SKM-1 treated with dmso at 0.1 percent for 144 hours (cell line): ENCODE data around the gene NDRG3.

Source experiments
- DNase-seq: peaks from one replicate; lab custom pipeline; 2025; ENCODE audit not compliant: unreplicated experiment; lab: John Stamatoyannopoulos, UW

The NDRG3 gene

DNA sequence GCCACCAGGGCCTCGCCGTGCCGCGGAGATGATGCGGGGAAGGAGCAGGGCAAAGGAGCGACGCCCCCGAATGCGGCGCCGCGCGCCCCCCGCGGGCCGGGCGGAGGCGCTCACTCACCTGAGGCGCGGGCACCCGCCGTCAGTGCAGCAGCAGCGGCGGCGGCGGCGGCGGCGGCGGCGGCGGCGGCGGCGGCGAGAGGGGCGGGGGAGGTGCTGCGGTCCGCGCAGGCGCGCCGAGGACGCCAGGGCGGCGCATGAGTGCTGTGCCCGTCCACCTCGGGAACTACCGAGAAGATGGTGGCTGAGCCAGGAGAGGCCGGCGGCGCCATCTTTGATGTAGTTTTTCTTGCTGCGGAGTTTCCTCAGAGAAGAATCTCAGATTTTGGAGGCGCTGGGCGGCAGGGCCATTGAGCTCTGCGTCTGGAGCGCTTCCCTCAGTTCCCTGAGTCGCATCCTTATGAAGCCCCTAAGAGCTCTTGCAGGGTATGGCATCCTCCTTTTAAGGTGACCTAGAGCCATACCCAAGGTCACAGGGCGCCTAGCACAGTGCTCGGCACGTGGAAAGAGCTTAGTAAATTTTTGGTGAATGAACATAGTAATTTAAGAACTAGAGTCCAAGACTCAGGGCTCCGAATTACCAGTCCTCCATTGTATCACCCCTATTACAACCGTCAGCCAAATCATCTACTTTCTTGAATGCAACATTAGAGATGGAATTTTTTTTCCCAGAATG lies at the start of gene NDRG3:
Gene NDRG3, minus strand, starts transcription at position 164 of the 733 bp plus-strand sequence. CDS start 24,355 bp downstream, outside the sequence.
- peak; percentile 91 for DNase-seq

DNA sequence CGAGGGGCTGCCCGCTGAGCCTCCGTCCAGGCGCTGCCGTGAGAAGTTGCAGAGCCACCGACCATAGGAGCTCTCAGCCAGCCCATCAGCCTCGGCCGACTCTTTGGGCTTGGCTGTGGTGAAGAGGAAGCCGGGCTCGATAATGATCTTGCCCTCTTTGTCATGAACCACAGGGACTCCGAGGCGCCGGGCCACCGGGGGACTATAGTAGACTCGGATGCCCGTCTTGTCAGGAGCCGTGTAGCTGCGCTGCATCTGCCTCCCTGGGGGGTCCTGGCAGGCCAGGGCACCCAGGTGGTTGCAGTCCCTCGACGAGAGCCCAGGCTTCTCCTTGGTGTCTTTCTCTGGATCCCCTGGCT lies 48.2 kb upstream of the NDRG3 start:
- DNase-seq: no peak

DNA sequence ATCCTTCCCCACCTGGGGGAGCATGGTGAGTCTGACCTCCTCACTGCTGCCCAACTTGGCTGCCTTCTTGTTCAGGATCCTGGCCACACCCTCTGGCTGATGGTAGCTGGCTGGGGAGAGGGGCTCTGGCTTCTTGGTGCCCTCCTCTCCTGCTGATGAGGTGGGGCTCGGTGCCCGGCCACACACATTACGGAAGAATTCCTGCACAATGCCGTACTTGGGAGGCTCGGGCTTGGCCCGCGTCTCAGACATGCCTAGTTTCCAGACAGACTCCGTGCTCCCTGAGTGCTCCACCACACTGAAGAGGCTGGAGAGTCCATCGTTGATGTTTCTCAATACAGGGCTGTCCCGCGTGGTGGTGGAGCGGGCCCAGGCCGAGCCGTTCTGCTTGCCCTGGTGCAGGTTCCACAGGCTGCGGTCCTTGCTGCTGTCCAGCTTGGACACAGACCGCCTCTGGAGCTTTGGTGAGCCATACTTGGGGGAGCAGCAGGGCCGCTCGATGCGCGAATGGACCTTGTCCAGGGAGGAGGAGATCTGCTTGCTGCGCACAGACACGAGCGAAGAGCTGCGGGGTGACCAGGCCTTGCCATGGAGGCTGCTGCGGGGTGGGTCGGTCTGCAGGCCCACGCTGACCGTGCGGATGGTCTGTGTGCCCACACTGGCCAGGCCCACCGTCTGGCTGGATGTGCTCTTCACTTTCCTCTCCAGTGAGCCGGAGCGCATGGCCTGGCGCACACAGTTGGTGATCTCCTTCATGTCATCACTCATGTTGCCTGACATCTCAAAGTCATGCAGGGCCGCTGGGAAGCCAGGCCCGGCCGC lies 47.6 kb upstream of the NDRG3 start:
- DNase-seq: no peak

DNA sequence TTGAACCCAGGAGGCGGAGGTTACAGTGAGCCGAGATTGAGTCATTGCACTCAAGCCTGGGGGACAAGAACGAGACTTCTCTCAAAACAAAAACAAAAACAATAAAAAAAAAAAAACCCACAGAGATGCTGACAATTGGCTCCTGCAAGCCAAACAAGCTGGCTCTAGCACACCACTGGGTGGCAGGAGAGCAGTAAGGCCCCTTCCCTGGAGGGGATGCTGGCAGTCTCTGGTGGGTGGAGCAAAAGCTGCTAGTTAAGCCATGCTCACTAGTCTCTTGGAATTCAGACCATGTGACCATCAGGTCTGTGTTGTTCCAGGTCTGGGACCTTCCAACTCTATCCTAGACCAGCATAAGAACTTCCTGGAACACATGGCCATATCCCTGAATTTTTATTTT lies 46.5 kb upstream of the NDRG3 start:
- DNase-seq: no peak

DNA sequence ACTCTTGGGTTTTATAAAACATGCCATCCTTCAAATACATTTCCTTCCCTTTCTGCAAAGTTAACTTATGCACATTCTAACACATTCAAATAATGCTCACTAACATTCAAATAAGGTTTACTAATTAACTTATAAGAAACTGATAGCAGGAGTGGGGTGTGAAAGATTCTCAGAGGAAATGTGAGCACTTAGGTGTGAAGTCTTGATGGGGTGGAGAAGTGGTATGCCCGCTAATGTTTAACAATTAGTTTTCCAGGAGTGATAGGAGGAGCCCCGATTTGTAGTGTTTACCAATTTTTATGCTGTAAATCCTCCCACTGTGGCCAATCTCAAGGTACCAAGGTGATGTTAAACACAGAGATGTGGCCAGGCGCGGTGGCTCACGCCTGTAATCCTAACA lies 46.0 kb upstream of the NDRG3 start:
- DNase-seq: no peak

DNA sequence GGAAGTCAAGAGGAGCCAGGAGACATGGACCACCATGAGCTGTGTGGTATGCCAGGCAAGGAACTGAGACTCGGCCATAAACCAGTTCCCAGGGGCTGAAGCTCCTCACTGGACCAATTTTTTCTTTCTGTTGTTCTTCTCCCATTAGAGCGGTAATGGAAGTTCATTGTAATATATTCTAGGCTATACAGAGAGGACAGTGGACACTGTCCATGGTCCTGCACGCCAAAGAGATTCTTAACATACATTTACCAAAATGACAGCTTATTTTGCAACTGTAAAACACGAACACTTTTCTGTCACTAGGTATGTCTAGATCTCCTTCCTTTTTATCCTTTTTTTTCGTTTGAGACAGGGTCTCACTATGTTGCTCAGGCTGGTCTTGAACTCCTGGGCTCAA lies 40.8 kb upstream of the NDRG3 start:
- DNase-seq: no peak

DNA sequence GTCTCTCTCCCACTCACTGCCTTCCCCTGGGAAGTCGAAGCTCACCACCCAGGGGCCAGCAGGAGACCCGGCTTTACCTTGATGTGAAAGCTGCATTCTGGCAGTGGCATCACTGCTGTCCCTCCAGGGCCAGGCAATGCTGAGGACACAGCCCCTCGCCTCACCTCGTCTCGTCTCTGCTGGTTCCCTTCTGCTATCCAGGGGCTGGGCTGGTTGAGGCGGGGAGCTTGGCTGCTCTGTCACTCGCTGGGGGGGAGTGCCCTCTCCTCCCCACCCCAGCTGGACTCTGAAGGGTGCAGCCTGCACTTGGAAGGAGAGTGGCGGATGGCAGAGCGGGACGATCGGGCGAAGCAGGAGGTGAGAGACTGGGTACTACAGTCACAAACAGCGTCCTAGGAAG lies 40.4 kb upstream of the NDRG3 start:
- no peak for DNase-seq

DNA sequence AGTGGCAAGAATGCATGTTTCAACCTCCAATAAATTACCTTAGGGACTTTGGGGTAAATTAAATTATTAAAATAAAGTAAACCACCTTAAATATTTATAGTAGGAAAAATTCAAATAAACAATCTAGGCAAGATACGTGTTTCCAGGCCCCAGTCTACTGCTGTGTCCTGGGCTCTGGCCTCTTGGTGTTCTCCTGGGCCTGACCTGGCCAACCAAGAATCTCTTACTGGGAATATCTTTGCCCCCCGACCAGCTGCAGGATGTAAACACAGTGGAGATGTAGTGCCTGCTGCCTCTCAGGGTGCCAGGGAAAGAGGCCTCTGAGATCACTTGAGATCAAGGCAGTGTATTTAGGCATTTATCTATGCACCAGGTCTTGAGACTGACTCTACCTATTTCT lies 39.4 kb upstream of the NDRG3 start:
- DNase-seq: no peak

DNA sequence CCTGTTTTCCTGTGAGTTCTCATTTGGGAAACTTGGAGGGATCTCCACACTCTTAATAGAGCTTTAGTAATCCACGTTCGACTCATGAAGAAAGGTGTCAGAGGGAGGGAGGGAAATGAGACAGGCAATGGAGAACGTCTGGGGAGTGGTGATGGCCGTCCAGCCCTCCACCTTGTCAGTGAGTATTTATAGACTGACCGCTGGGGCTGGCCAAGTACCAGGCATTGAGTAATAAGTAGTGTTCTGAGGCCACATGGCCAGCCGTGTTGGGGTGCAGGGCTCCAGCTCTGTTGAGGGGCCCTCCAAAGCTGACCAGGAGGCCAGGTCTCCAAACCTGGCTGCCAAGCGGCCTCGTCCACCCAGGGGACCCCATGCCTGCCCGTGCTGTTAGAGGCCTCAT lies 39.0 kb upstream of the NDRG3 start:
- DNase-seq: no peak

DNA sequence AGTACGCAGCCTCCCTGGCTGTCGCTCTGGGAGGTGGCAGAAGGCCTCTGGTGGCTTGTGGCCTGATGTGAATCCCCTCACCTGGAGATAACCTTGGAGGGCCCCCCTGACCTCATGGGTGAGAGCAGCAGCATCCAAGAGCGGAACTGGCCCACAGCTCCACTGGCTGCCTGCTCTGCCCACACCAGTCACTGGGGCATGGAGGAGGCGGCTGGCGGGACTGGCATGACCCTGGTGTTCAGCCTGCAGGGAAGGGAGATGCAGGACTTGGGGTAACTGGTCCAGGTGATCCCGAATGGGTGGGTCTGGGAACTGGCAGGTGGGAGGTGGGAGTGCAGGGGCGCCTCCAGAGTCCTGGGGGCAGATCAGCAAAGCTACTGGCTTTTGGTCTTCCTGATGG lies 38.2 kb upstream of the NDRG3 start:
- DNase-seq: no peak

DNA sequence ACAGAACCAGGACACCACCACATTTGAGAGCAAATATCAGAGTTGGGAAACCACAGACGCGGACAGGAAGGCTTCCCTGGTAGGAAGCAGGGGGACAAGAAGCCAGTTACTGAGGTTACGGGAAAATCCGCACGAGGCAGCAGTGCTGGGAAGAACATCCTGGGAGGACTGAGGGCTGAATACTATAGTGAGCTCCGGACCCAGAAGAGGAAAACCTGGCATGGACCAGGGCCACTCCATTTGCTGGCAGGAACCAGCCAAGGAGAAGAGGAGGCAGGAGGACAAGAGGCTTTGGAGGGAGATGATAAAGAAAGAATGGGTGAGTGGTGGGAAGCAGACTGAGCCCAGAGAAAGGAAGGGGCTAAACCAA lies 33.8 kb upstream of the NDRG3 start:
- DNase-seq: no peak

DNA sequence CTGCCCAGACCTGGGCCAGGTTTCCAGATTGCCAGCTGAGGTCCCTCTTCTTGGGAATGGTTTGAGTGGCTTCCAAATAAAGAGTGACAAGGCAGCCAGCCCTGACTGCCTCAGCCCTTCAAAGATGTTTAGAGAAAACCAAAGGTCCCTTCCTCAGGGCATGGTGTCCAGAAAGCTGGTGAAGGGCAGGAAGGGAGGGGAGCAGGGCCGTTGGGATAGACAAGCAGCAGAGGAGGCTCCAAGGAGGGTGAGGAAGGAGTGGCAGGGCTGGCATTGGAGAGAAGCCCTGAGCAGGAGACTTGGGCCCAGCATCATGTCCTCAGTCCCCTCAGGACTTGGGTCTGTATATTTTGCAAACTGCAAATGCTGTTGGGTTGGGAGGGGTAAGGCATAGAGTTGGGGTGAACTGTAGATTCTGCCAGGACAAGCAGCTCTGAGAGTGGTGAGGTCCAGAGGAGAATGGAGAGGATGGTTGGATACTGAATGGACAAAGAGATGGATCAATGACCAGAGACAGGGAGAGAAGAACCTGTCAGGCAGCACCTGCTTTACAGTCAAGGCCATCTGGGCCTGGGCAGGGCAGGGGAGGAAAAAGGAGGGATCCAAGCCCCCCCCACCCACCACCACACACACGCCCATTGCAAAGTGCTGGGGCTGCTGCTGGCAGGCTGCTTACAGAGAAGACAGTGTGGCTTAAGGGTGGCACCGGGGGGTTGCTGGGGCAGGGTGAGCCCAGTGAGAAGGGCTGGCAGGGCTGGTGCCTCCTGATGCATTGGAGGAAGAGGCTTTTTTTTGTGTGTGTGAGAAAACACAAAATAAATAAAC lies 33.2 kb upstream of the NDRG3 start:
- DNase-seq: no peak

DNA sequence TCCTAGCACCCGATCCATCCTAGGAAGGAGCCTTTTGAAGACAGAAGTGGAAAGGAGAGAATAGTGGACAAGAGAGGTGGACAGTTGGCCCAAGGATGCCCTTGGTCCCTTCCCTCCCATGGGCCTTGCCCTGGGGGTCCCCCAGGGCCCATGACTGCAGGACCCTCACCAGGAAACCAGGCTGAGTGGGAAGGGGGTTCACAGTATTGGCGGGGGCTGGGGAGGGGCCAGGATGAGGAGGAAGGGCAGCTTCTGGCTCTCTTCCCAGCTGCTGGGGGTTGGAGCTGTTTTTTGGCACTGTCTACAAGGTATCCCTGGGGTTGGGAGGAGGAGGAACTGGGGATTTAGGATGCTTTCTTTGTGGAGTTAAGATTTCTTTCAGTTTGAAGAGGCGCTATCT lies 31.7 kb upstream of the NDRG3 start:
- no peak for DNase-seq

DNA sequence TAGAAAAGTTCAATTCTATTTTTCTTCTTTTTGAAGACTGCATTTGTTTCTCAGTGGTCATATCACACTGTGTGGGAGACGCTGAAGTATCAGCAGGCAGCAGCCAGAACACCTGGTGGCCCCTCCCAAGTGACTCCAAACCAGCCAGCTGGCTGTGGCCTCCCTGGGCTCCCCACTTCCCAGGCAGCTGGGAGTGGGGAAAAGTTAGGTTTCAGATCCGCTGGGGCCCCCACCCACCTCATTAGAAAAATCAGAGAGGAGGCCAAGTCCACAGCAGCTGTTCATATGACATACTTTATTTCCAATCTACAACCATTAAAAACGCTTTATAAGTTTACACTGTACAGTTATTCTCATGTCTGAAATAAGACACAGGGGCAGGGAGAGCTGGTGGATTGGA lies 31.3 kb upstream of the NDRG3 start:
- no peak for DNase-seq

DNA sequence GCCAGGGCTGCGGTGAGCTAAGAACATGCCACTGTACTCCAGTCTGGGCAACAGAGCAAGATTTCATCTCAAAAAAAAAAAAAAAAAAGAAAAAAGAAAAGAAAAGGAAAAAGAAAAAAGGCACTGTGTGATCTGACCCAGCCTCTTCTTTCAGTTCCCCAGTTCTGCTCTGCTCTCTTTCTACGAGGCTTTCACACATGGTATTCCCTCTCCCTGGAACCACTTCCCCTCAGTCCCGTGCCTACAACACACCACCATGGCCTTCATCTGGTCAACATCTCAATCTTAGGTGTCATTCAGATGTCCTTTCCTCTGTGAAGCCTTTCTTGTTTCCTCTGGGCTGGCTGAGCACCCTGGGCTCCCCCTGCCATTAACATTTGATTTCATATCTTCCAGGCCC lies 29.9 kb upstream of the NDRG3 start:
- no peak for DNase-seq

DNA sequence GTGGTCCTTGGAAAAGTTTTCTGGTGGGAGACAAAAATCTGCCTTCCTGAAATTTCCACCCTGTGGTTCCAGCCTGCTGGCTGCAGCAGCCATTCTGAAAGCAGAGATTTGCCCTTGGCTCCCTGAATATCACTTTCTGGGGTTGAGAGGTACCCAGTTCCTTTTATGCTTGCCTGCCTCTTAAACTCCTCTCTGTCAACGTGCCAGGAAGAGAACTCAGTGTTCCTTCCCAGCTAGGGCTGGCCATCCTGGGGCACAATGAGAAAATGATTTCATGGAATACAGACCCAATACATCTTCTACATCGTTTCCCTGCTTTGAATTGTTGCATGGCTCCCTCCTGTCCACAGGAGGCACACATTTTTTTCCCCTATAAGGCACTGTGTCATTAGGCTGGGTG lies 29.3 kb upstream of the NDRG3 start:
- DNase-seq: no peak

DNA sequence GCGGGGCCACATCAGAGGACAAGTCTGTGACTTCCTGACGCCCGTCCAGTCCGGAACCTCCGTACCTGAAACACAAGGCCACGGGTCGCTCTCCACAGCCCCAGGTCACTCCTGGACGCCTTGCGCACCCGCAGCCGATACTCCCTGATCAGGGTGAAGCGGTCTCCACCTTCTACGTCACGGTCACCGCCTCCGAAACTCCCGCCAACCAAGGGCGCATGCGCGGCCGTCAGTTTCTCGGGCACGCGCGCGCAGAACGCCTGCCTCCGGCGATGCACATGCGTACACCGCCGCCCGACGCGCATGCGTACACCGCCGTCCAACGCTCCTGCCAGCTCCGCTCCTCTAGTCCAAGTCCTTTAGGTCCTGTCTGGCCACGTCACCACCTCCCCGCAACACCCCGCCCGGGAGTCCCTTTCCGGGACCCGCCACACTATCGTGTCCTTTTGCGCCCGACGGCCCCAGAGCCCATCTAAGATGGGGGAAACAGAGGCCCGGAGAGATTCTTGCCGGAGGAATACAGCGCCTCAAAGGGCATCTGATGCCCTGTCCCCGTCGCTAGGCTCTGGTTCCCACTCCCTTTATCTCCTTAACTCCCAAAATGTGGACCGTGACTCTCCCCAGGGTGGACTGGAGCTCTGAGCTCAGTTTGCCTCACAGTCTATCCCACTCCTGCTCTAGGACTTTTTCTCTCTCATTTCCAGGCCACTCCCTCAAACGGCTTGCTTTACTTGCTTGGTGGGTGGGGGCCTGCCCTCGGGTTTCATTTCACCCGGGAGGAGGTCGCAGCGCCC lies 27.9 kb upstream of the NDRG3 start, which contains the start of gene DSN1:
Gene DSN1, minus strand, starts transcription at position 167 of the 794 bp plus-strand sequence. CDS start 2,305 bp downstream, outside the sequence.
- DNase-seq: peak; percentile 94

DNA sequence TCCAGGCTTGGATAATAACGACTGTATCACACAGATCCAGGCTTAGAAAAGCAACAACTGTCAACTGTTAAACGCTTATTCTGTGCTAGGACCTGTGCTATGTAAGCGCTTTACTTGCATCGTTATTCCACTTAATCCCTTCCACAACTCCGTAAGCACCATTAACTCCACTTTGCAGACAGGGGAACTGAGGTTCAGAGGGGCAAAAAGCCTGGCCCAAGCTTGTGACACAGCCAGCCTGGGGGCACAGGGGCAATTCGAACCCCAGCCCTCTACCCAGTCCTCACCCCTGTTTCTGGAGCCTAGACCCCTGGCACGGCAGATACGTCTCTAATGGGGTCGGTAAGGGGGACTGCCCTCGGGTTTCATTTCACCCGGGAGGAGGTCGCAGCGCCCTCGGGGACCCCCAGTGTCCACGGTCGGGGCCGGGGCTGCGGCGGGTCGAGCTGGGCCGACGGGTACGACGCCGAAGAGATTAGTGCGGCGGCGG lies 27.3 kb upstream of the NDRG3 start:
- DNase-seq: no peak

DNA sequence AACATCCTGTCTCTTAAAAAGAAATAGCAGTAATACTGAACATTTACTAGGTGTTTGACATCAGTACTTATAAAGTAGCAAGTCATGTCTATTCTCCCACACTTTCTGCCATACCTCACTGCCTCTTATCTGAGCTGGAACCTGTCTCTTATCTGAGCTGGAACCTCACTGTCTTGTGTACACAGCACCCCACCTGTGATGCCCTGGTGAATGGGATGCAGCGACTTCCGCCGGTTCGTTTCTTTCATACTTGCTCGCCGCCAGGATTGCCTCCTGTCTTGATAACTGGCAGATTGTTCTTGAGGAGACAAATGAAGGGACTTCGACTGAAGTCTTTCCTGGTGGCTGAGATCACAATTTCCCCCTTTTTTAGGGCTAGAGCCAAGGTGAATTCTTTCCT lies 24.8 kb upstream of the NDRG3 start:
- no peak for DNase-seq

DNA sequence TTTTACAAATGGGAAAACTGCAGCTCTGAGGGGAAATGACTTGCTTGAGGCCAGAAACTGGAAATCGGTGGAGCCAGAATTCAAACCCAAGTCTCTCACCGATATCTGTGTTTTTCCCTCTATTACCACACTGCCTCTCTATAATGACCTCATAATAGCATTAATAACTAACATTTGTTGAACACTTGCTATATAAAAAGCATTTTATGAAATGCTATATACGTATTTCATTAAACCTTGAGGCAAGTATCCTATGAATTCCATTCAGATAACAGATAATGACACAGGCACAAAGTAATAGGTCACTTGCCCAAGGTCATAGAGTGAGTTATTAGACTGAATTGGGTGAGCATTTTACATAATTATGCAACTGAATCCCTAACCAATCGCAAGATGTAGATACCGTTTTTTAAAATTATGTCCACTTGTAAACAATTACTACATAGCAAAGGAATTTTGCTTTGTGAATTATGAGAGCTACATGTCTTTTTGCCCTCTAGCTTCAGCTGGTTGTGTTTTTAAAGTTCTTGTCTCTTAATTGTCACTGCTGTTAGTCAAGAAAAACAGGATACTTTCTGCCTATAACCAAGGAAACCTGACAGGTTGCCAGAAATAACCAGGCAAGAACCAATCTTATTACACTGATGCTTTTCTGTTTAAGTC lies 23.0 kb upstream of the NDRG3 start:
- no peak for DNase-seq
